Ishikawa (cell line): ENCODE measurements around the gene NEURL2.
A peak's percentile ranks its signal among the peaks of the same experiment; 100 is the strongest.

Source experiments
- CEBPB ChIP-seq: IDR thresholded peaks from 2 replicates; pipeline ENCODE4 v1.6.1; 2012
- CREB1 ChIP-seq: IDR thresholded peaks from 2 replicates; pipeline ENCODE4 v1.6.1; 2012; ENCODE audit warnings: low read depth
- EGR1 ChIP-seq: IDR thresholded peaks from 2 replicates; pipeline ENCODE4 v1.6.1; 2012
- EP300 ChIP-seq: IDR thresholded peaks from 2 replicates; pipeline ENCODE4 v1.6.1; 2012; ENCODE audit warnings: borderline replicate concordance
- FOXM1 ChIP-seq: IDR thresholded peaks from 2 replicates; pipeline ENCODE4 v1.6.1; 2012; ENCODE audit warnings: low read depth, borderline replicate concordance
- MAX ChIP-seq: IDR thresholded peaks from 2 replicates; pipeline ENCODE4 v1.6.1; 2012
- NFIC ChIP-seq: IDR thresholded peaks from 2 replicates; pipeline ENCODE4 v1.6.1; 2012
- RAD21 ChIP-seq: IDR thresholded peaks from 2 replicates; pipeline ENCODE4 v1.6.1; 2012; ENCODE audit warnings: low read depth
- REST ChIP-seq: IDR thresholded peaks from 2 replicates; pipeline ENCODE4 v1.6.1; 2012; ENCODE audit warnings: low read depth, mild to moderate bottlenecking
- TAF1 ChIP-seq: IDR thresholded peaks from 2 replicates; pipeline ENCODE4 v1.6.1; 2012; ENCODE audit warnings: low read depth, mild to moderate bottlenecking
- TCF12 ChIP-seq: IDR thresholded peaks from 2 replicates; pipeline ENCODE4 v1.6.1; 2012; ENCODE audit warnings: low read depth
- TEAD4 ChIP-seq: IDR thresholded peaks from 2 replicates; pipeline ENCODE4 v1.6.1; 2012
- YY1 ChIP-seq: IDR thresholded peaks from 2 replicates; pipeline ENCODE4 v1.6.1; 2012; ENCODE audit warnings: low read depth
- ZBTB7A ChIP-seq: IDR thresholded peaks from 2 replicates; pipeline ENCODE4 v1.6.1; 2012; ENCODE audit warnings: low read depth
- TF ChIP-seq, protein P1 (sequence below): IDR thresholded peaks from 2 replicates; pipeline ENCODE4 v1.6.1; 2012

NEURL2 gene

DNA sequence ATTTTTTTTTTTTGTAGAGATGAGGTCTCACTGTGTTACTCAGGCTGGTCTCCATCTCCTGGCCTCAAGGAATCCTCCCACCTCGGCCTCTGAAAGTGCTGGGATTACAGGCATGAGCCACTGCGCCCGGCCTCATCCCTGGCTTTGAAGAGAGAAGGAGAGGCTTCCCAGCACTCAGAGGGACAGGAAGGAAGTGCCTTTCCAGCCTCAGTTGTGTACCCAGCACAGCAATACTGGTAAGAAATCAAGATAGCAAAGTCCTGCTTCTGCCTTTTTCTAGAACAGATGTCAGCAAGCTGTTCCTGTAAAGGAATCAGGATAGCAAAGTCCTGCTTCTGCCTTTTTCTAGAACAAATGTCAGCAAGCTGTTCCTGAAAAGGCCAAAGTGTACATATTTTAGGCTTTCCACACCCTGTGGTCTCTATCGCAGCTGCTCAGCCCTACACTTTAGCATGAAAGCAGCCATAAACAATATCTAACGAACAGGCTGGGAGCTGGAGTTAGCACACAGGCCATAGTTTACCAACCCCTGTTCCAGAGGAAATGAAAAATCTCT, 27.3 kb upstream of the NEURL2 start:
- TF ChIP-seq CREB1 (no peak), CEBPB (no peak), RAD21 (no peak), EP300 (no peak), TAF1 (no peak), FOXM1 (no peak)
- TF ChIP-seq, protein P1, sequence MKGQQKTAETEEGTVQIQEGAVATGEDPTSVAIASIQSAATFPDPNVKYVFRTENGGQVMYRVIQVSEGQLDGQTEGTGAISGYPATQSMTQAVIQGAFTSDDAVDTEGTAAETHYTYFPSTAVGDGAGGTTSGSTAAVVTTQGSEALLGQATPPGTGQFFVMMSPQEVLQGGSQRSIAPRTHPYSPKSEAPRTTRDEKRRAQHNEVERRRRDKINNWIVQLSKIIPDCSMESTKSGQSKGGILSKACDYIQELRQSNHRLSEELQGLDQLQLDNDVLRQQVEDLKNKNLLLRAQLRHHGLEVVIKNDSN: no peak

- TF ChIP-seq EGR1 (no peak), REST (no peak), TCF12 (no peak), ZBTB7A (no peak), CEBPB (no peak), YY1 (no peak), RAD21 (no peak), FOXM1 (no peak), TEAD4 (no peak)
- TF ChIP-seq, protein P1: no peak
These were observed 26.8 kb upstream of the NEURL2 start for GRCh38 chr20:45917790-45918141.

GRCh38 chr20:45913116-45913515, 22.1 kb upstream of the NEURL2 start:
- TF ChIP-seq ZBTB7A: no peak
- no peak for TF ChIP-seq RAD21
- no peak for TF ChIP-seq FOXM1
- TF ChIP-seq EP300: no peak
- TF ChIP-seq YY1: no peak
- TF ChIP-seq EGR1: no peak
- TF ChIP-seq MAX: no peak
- no peak for TF ChIP-seq TCF12
- no peak for TF ChIP-seq REST
- no peak for TF ChIP-seq TEAD4
- no peak for TF ChIP-seq NFIC
- no peak for TF ChIP-seq TAF1
- TF ChIP-seq, protein P1: no peak
- no peak for TF ChIP-seq CREB1
- no peak for TF ChIP-seq CEBPB

GRCh38 chr20:45912344-45912682, 21.3 kb upstream of the NEURL2 start:
- TF ChIP-seq FOXM1 (no peak), TAF1 (no peak)

DNA sequence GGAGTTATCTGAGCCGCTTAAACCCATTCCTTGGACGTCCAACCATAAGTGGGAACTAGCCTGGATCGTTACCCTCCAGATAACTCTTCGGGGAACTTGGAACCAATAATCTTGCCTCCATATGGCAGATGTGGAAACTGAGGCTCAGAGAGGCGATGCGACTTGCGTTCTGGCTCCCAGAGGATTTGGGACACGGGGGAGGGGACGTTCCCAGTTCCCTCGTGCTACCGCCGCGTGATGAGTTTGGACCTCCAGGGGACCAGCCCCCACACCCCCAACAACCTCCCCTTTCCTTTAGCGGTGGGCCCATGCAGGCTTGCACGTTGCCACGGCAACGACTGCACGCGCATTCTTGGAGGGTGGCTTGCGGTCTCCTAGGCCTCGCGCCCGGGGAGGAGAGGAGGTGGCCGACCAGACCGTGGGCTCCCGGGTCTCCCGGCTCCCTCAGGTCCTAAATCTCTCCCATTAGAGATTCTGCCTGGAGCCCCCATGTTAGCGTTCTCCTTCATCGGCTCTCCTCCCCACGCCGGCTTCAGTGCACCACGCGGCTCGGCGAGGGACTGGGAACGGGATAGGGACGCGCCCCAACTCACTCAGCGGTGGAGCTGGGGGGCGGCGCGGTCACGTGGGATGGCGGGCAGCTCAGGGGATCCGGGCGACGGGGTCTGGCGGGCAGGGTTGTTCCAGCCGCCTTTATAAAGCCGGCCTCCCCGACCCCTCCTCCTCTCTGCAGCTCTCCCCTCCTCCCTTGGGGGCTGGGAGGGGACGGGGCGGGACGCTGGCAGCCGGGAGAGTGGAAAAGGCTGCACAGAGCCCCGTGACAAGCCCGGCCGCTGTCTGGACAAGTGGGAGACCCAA, 20.7 kb upstream of the NEURL2 start, which contains the start of gene PLTP:
TSS of gene PLTP (minus strand) at position 670 of the 858 bp plus-strand sequence. CDS start 703 bp downstream, outside the sequence.
- peak; percentile 71 for TF ChIP-seq ZBTB7A
- TF ChIP-seq MAX: 0 out of 2 replicates have a peak, but pooled peaks have one; percentile 59
- TF ChIP-seq, protein P1: peak; percentile 83
- no peak for TF ChIP-seq TAF1
